K562 (cell line): ENCODE data around the gene EMX2. TPM values are rescaled to one million over a fixed set of nuclear protein-coding genes. Genes with fewer than 3 reads are reported as not detected.
A peak's percentile ranks its signal among the peaks of the same experiment; 100 is the strongest.

ENCODE experiments used
- ATAC-seq: fragments of 200-7000 bp; cut with Tn5 transposase; 3 replicates; pipeline ENCODE4 v1.9.1; 2020; ENCODE audit warnings: moderate library complexity
- BruUV-seq: library from RNA; stranded (reverse); fragments of 400-500 nt; replicated peaks from 2 replicates; lab custom pipeline; 2021; lab: Mats Ljungman, UMichigan
- CTCF ChIA-PET: fragments of 300-600 bp; formaldehyde crosslinking; extraction: SDS; loops from one replicate; lab custom pipeline; 2021; ENCODE audit warnings: low intra/inter-chr PET ratio; lab: Yijun Ruan, JAX
- POLR2A ChIA-PET: fragments of 300-600, 350-650 bp; sonication (Branson Sonifier 250); formaldehyde crosslinking; extraction: SDS; loops from one replicate; lab custom pipeline; 2021; ENCODE audit warnings: antibody characterized with exemption, inconsistent platforms; lab: Yijun Ruan, JAX
- DNase-seq, 4 experiments: peaks; one replicate each; pipeline versions ENCODE4 v3.0.0 to v3.0.0-alpha.2; 2011 to 2018; ENCODE audit warnings: low spot score in 3 of 4, mixed read lengths in 3 of 4; ENCODE audit errors: extremely low read depth in 1 of 4
- FAIRE-seq: peaks from 2 replicates; lab custom pipeline; 2011; peaks lifted over from hg19 to GRCh38; lab: Jason Lieb, UNC
- H2AFZ ChIP-seq: 2 replicates; pipeline ENCODE4 v1.6.0; 2011; ENCODE audit warnings: low read depth, low read length, control low read depth, inconsistent platforms
- H3K27ac ChIP-seq: fragments of 200-600 bp; 3 replicates; pipeline ENCODE4 v1.8.0; 2011; ENCODE audit warnings: low read depth, mild to moderate bottlenecking, control low read depth, inconsistent platforms, low read length, moderate library complexity, mixed read lengths; ENCODE audit errors: extremely low read depth
- H3K27me3 ChIP-seq, 2 experiments: fragments of 300-600 bp in 1 of 2; 2 replicates in 1 of 2; 3 replicates in 1 of 2; pipeline versions ENCODE4 v1.6.0 to v1.8.0; 2011; ENCODE audit warnings: inconsistent platforms in 2 of 2, low read length in 2 of 2, mild to moderate bottlenecking in 1 of 2, mixed read lengths in 1 of 2, moderate library complexity in 1 of 2; ENCODE audit not compliant: control insufficient read depth in 2 of 2, insufficient read depth in 2 of 2
- H3K36me3 ChIP-seq: fragments of 300-600 bp; 3 replicates; pipeline ENCODE4 v1.8.0; 2011; ENCODE audit warnings: mild to moderate bottlenecking, low read length, inconsistent platforms; ENCODE audit not compliant: control insufficient read depth, insufficient read depth
- H3K4me1 ChIP-seq, 2 experiments: fragments of 200-600 bp in 1 of 2; replicated peaks in 1 of 2; 2 replicates in 1 of 2; 3 replicates in 1 of 2; pipeline versions ENCODE4 v1.5.1 to v1.8.0; 2011; ENCODE audit warnings: inconsistent platforms in 2 of 2, low read length in 2 of 2, mild to moderate bottlenecking in 1 of 2, mixed read lengths in 1 of 2, moderate library complexity in 1 of 2; ENCODE audit not compliant: control insufficient read depth in 2 of 2, insufficient read depth in 2 of 2
- H3K4me2 ChIP-seq: 2 replicates; pipeline ENCODE4 v1.6.1; 2011; ENCODE audit warnings: low read length, control low read depth, inconsistent platforms, mixed read lengths; ENCODE audit not compliant: insufficient read depth
- H3K4me3 ChIP-seq: fragments of 200-600 bp; sonication (generic), shearing (Covaris generic); 2 replicates; pipeline ENCODE4 v1.5.1; 2016; ENCODE audit warnings: control low read depth, inconsistent platforms
- H3K79me2 ChIP-seq: fragments of 200-600 bp; 3 replicates; pipeline ENCODE4 v1.8.0; 2011; ENCODE audit warnings: low read length, inconsistent platforms; ENCODE audit not compliant: control insufficient read depth, insufficient read depth
- H3K9ac ChIP-seq, 2 experiments: 2 replicates each; pipeline versions ENCODE4 v1.6.0 to v1.6.1; 2011; ENCODE audit warnings: low read depth in 2 of 2, low read length in 2 of 2, control low read depth in 1 of 2, inconsistent platforms in 1 of 2, mild to moderate bottlenecking in 1 of 2, mixed read lengths in 1 of 2; ENCODE audit not compliant: insufficient read depth in 1 of 2
- H3K9me1 ChIP-seq: one replicate; pipeline ENCODE4 v1.6.0; 2011; ENCODE audit warnings: inconsistent platforms, mild to moderate bottlenecking, low read length, moderate library complexity; ENCODE audit not compliant: control insufficient read depth, insufficient read depth
- H3K9me3 ChIP-seq: replicated peaks from 2 replicates; pipeline ENCODE4 v1.5.1; 2011; ENCODE audit warnings: low read depth, low read length, inconsistent platforms; ENCODE audit not compliant: control insufficient read depth, insufficient read depth
- H4K20me1 ChIP-seq: replicated peaks from 2 replicates; pipeline ENCODE4 v1.6.1; 2011; ENCODE audit warnings: low read length, inconsistent platforms, mixed read lengths; ENCODE audit not compliant: control insufficient read depth, insufficient read depth
- CEBPG ChIP-seq, 3 experiments: fragments of 200-800 bp in 1 of 3; sonication (Bioruptor generic) in 1 of 3; sonication (generic) in 1 of 3; formaldehyde crosslinking in 1 of 3; IDR thresholded peaks in 2 of 3; conservative IDR thresholded peaks in 1 of 3; 2 replicates each; pipeline versions ENCODE4 v1.6.1 to v1.8.0; 2016 to 2022; ENCODE audit warnings: missing compliant biosample characterization in 2 of 3, missing genetic modification characterization in 2 of 3, mild to moderate bottlenecking in 1 of 3, missing genetic modification reagents in 1 of 3
- DDX20 ChIP-seq: fragments of 450-650 bp; IDR thresholded peaks from 2 replicates; pipeline ENCODE4 v1.6.1; 2016; ENCODE audit warnings: missing genetic modification characterization, low read depth, mild to moderate bottlenecking, missing compliant biosample characterization, moderate library complexity
- EGR1 ChIP-seq: fragments of 450-650 bp; conservative IDR thresholded peaks from 2 replicates; pipeline ENCODE4 v1.6.1; 2017; ENCODE audit warnings: mild to moderate bottlenecking
- KLF16 ChIP-seq: IDR thresholded peaks from 2 replicates; pipeline ENCODE4 v1.6.1; 2016; ENCODE audit warnings: antibody characterized with exemption
- ZFP36 ChIP-seq: fragments of 150-350 bp; IDR thresholded peaks from 2 replicates; pipeline ENCODE4 v1.6.1; 2018; ENCODE audit warnings: low read length, low read depth; ENCODE audit not compliant: partially characterized antibody
- ZNF584 ChIP-seq: fragments of 200-800 bp; sonication (Bioruptor generic); IDR thresholded peaks from 2 replicates; pipeline ENCODE4 v1.6.1; 2016; ENCODE audit warnings: low read depth, mild to moderate bottlenecking, missing genetic modification characterization, missing compliant biosample characterization
- WGBS: fragments of 100-300 bp; shearing (Covaris generic); methylation state at CpG from one replicate; pipeline ENCODE4 v1.1.6; 2016; ENCODE audit warnings: low coverage, mixed read lengths; ENCODE audit not compliant: insufficient coverage; ENCODE audit errors: missing lambda C conversion rate; 5-methylcytosine and 5-hydroxymethylcytosine counted together
- in situ Hi-C: fragments of 300-500 bp; cut with MboI; formaldehyde crosslinking; loops from 4 replicates; pipeline ENCODE4 v1.15.0; 2018; ENCODE audit warnings: inconsistent platforms, mixed read lengths
- intact Hi-C: fragments of 100-400 bp; cut with micrococcal nuclease; formaldehyde crosslinking; loops from 2 replicates; pipeline ENCODE4 v1.14.2; 2022
- polyA plus RNA-seq, 8 experiments: library from polyadenylated mRNA; depleted of rRNA in 4 of 8; stranded (reverse) in 5 of 8; unstranded in 3 of 8; fragments of >200 nt; fragmentation: Nextera tagmentation in 2 of 8; fragmentation: Illumina TruSeq in 1 of 8; extraction: Ambion mirVana in 2 of 8; extraction: Trizol in 1 of 8; gene quantifications; 2 replicates each; pipeline versions ENCODE4 v1.2.1 to v1.2.3, GENCODE V29; 2011 to 2014; ENCODE audit warnings: inconsistent platforms in 1 of 8, missing spikeins in 1 of 8
- total RNA-seq, 7 experiments: library from RNA; depleted of rRNA in 6 of 7; stranded (reverse); fragments of >200 nt in 6 of 7; fragmentation: Illumina TruSeq in 2 of 7; extraction: Trizol in 2 of 7; gene quantifications; 2 replicates each; pipeline versions ENCODE4 v1.2.1 to v1.2.3, GENCODE V29; 2011 to 2021; ENCODE audit warnings: low replicate concordance in 1 of 7
- TF ChIP-seq, protein P1 (sequence below): sonication (generic); formaldehyde crosslinking; IDR thresholded peaks from 2 replicates; pipeline ENCODE4 v1.8.0; 2023; ENCODE audit warnings: mild to moderate bottlenecking, missing genetic modification reagents

Gene EMX2
- total and polyA plus RNA-seq, 9 of the 15 experiments (the other 6 are each of a cell fraction or from before 2014, with no cell fraction given) = not detected

DNA sequence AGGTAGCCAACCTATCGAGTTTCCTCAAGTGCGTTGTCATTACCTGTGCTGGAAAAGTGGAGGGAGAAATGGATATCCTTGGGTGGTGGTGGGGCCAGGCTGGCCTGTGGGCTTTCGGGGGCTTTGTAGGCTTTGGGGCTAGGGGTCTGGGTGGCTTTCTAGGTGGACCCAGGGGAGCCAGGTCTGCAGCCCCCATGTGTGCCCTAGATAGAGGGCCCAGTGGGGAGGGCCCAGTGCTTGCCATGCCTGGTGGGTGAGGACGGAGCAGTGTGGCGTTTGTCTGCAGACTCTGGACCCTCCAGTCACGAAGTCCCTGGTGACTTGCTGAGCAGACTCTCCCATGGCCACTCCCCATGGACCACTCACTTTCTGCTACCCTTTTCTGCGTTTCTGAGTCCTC, 19.7 kb downstream of the EMX2 start (continued):
- TF ChIP-seq ZFP36 (no peak), CEBPG (CRISPR knock-in tag; IDR thresholded peaks at IDR 0.05) (no peak), CEBPG (tag; conservative IDR thresholded peaks at IDR 0.05 in 1 of 2, IDR thresholded peaks at IDR 0.05 in 1 of 2) (no peak)
- TF ChIP-seq, all 486 proteins: peak for 0

DNA sequence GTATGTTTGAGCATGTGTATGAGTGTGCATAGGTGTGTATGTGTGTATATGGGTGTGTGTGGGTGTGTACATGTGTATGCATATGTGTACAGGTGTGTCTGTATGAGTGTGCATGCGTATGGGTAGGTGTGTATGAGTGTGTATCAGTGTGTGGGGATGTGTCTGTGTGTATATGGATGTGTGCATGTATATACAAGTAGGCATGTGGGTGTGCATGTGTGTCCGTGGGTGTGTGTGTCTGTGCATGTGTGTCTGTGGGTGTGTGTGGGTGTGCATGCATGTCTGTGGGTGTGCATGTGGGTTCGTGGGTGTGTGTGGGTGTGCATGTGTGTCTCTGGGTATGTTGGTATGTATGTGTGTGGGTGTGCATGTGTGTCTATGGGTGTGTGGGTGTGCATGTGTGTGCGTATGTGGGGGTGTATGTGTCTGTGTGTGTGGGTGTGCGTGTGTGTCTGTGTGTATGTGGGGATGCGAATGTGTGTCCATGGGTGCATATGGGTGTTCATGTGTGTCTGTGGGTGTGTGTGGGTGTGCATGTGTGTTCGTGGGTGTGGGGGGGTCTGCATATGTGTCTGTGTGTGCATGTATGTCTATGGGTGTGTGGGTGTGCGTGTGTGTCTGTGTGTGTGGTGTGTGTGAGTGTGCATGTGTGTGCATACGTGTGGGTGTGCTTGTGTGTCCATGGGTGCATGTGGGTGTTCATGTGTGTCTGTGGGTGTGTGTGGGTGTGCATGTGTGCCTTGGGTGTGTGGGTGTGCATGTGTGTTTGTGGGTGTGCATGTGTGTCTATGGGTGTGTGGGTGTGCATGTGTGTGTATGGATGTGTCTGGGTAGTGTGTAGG, 20.6 kb downstream of the EMX2 start:
- Histone ChIP-seq H3K9ac (no peak overlapping the region), H3K4me2 (no peak overlapping the region), H3K9me3 (no peaks in the 10 kb centered on the region), H4K20me1 (no peaks in the 10 kb centered on the region), H2AFZ (no peak overlapping the region), H3K79me2 (no peaks in the 10 kb centered on the region), H3K4me3 (no peak overlapping the region), H3K27ac (no peak overlapping the region), H3K27me3 (peaks cover 0 to 3% of the 10 kb centered on the region in 2 experiments; a peak in 1 of 5 replicates), H3K4me1 (no peaks in the 10 kb centered on the region), H3K9me1 (no peaks in the 10 kb centered on the region), H3K36me3 (no peaks in the 10 kb centered on the region)
- ChIA-PET CTCF (no interaction called here), POLR2A (no interaction called here)
- ATAC-seq (no peak), FAIRE-seq (no peak), DNase-seq (no peak)
- in situ Hi-C loops = no loop called here
- no TSS peak for BruUV-seq
- peak; percentile 36; the same call in 1 of the 2 replicates for TF ChIP-seq EGR1
- no peak for TF ChIP-seq KLF16
- TF ChIP-seq, protein P1, sequence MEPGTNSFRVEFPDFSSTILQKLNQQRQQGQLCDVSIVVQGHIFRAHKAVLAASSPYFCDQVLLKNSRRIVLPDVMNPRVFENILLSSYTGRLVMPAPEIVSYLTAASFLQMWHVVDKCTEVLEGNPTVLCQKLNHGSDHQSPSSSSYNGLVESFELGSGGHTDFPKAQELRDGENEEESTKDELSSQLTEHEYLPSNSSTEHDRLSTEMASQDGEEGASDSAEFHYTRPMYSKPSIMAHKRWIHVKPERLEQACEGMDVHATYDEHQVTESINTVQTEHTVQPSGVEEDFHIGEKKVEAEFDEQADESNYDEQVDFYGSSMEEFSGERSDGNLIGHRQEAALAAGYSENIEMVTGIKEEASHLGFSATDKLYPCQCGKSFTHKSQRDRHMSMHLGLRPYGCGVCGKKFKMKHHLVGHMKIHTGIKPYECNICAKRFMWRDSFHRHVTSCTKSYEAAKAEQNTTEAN (CRISPR knock-in tag) = peak; percentile 50; the same call in 1 of the 2 replicates
- no peak for TF ChIP-seq DDX20
- TF ChIP-seq ZNF584 = no peak
- intact Hi-C loops = no loop called here
- 0% methylated on average over 8 of the region's 9 CpGs for WGBS
